NB4 (cell line): ENCODE measurements around the gene GCG.

Experiments used
- DNase-seq: peaks from one replicate; pipeline ENCODE4 v3.0.0; 2010; ENCODE audit warnings: low read depth
- H3K4me3 ChIP-seq: one replicate; pipeline ENCODE4 v1.5.1; 2011; ENCODE audit warnings: mild to moderate bottlenecking, low read depth, low read length, moderate library complexity
- CTCF ChIP-seq: IDR thresholded peaks from one replicate; pipeline ENCODE4 v1.5.1; 2012; ENCODE audit warnings: low read depth, low read length
- MAX ChIP-seq: IDR thresholded peaks from 2 replicates; pipeline ENCODE4 v1.6.1; 2011; ENCODE audit warnings: low read depth, low read length
- MYC ChIP-seq: IDR thresholded peaks from 2 replicates; pipeline ENCODE4 v1.6.1; 2011; ENCODE audit warnings: low read depth, low read length
- POLR2A ChIP-seq: IDR thresholded peaks from 2 replicates; pipeline ENCODE4 v1.6.1; 2011; ENCODE audit warnings: mild to moderate bottlenecking; ENCODE audit not compliant: insufficient read length; ENCODE audit errors: extremely low read depth

Gene GCG

GRCh38 chr2:162106146-162106551 is 45.9 kb downstream of the GCG start:
- no peak for TF ChIP-seq POLR2A
- no peak for TF ChIP-seq MYC
- no peak for TF ChIP-seq MAX
- no peak for TF ChIP-seq CTCF

DNA sequence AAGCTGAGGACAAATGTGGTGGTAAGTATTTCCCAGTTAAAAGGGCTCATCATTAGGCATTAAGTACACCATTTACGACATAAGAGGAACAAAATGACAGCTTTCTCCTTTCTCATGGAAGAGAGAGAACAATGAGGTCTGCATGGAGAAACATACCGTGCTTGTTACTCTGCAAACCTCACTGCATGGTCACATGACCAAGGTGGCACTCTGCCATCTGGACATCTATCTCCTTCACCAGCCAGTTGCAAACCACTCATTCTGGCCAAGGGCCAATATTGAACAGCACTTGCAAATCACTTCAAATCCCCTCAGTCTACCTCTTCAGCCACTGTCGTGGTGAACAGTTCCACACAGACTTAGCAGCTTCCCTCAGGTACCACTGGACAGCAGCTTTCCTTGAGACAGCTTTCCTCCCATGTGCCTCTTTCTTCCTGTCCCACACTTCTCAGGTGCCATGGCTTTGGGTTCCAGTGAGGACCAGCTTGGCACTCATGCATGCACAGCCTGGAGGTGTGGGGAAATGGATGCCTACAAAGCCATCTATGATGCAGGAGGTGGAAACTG is 48.5 kb downstream of the GCG start:
- H3K4me3 ChIP-seq, result no peak overlapping the region
- TF ChIP-seq CTCF, result no peak
- TF ChIP-seq MYC, result no peak
- TF ChIP-seq POLR2A, result no peak
- TF ChIP-seq MAX, result no peak
- DNase-seq, result no peak

More at GRCh38 chr2:162106146-162106551, 45.9 kb downstream of the GCG start:
- DNase-seq, result no peak
- H3K4me3 ChIP-seq, result no peak overlapping the region

- no peak for TF ChIP-seq POLR2A
- TF ChIP-seq CTCF, result no peak
- TF ChIP-seq MAX, result no peak
- TF ChIP-seq MYC, result no peak
- no peak overlapping the region for H3K4me3 ChIP-seq
- no peak for DNase-seq
Observed at GRCh38 chr2:162100579-162100978, 51.5 kb downstream of the GCG start.

GRCh38 chr2:162099836-162100235 is 52.2 kb downstream of the GCG start:
- TF ChIP-seq MYC (no peak), POLR2A (no peak), MAX (no peak), CTCF (no peak)
- DNase-seq, result no peak
- no peak overlapping the region for H3K4me3 ChIP-seq
